PC-9 (cell line): ENCODE measurements around the gene CCDC154. TPM values are rescaled to one million over a fixed set of nuclear protein-coding genes. Genes with fewer than 3 reads are reported as not detected.

Source experiments
- BruUV-seq: library from RNA; stranded (reverse); fragments of 400-500 nt; replicated peaks from 2 replicates; lab custom pipeline; 2021; lab: Mats Ljungman, UMichigan
- CTCF ChIA-PET: fragments of 300-600 bp; sonication (Branson Sonifier 250); formaldehyde crosslinking; loops from one replicate; lab custom pipeline; 2022; ENCODE audit warnings: antibody characterized with exemption; lab: Charles Lee
- POLR2A ChIA-PET: fragments of 300-600 bp; sonication (Branson Sonifier 250); formaldehyde crosslinking; loops from one replicate; lab custom pipeline; 2022; ENCODE audit warnings: antibody characterized with exemption; ENCODE audit not compliant: unreplicated experiment; lab: Charles Lee
- DNase-seq, 2 experiments: peaks; one replicate each; pipeline versions ENCODE4 v3.0.0 to v3.0.0-alpha.2; 2015 to 2022; ENCODE audit warnings: mixed read lengths in 1 of 2
- H2AFZ ChIP-seq: fragments of 200-600 bp; sonication (generic); 2 replicates; pipeline ENCODE4 v1.8.1; 2017; ENCODE audit warnings: antibody characterized with exemption
- H3F3A ChIP-seq: fragments of 200-600 bp; sonication (generic); 2 replicates; pipeline ENCODE4 v1.8.1; 2017; ENCODE audit warnings: antibody characterized with exemption, mild to moderate bottlenecking, low read depth; ENCODE audit not compliant: insufficient read depth
- H3K27ac ChIP-seq: fragments of 200-600 bp; sonication (generic); 2 replicates; pipeline ENCODE4 v1.6.1; 2016; ENCODE audit warnings: mixed run types
- H3K27me3 ChIP-seq: fragments of 200-600 bp; sonication (generic); 2 replicates; pipeline ENCODE4 v1.6.1; 2016; ENCODE audit warnings: low read depth, mixed run types; ENCODE audit not compliant: insufficient read depth
- H3K36me3 ChIP-seq: fragments of 200-600 bp; sonication (generic); 2 replicates; pipeline ENCODE4 v1.6.1; 2016; ENCODE audit warnings: low read depth, mixed run types
- H3K4me1 ChIP-seq: fragments of 200-600 bp; sonication (generic); replicated peaks from 2 replicates; pipeline ENCODE4 v1.6.1; 2016; ENCODE audit warnings: mixed run types; ENCODE audit not compliant: insufficient read depth
- H3K4me2 ChIP-seq: fragments of 200-600 bp; sonication (generic); 2 replicates; pipeline ENCODE4 v1.6.1; 2017; ENCODE audit warnings: mixed run types
- H3K4me3 ChIP-seq: fragments of 200-600 bp; sonication (generic); 2 replicates; pipeline ENCODE4 v1.6.1; 2016; ENCODE audit warnings: mixed run types
- H3K79me2 ChIP-seq: fragments of 200-600 bp; sonication (generic); 2 replicates; pipeline ENCODE4 v1.6.1; 2017; ENCODE audit warnings: low read depth, mixed run types
- H3K9me2 ChIP-seq: fragments of 200-600 bp; sonication (generic); 2 replicates; pipeline ENCODE4 v1.8.1; 2017; ENCODE audit warnings: mild to moderate bottlenecking; ENCODE audit not compliant: insufficient read depth
- H3K9me3 ChIP-seq: fragments of 200-600 bp; sonication (generic); 2 replicates; pipeline ENCODE4 v1.8.1; 2016; ENCODE audit warnings: low read depth; ENCODE audit not compliant: insufficient read depth
- H4K20me1 ChIP-seq: fragments of 200-600 bp; sonication (generic); 2 replicates; pipeline ENCODE4 v1.8.1; 2017; ENCODE audit not compliant: insufficient read depth
- CTCF ChIP-seq: fragments of 200-600 bp; sonication (generic); conservative IDR thresholded peaks from 2 replicates; pipeline ENCODE4 v1.6.1; 2017; ENCODE audit warnings: mixed run types, antibody characterized with exemption, mild to moderate bottlenecking, moderate library complexity
- EZH2 ChIP-seq: fragments of 200-600 bp; sonication (generic); IDR thresholded peaks from 2 replicates; pipeline ENCODE4 v1.8.0; 2017; ENCODE audit warnings: antibody characterized with exemption, low read depth
- intact Hi-C: fragments of 100-400 bp; cut with micrococcal nuclease; formaldehyde crosslinking; loops from one replicate; pipeline ENCODE4 v1.10.0; 2022; ENCODE audit not compliant: unreplicated experiment
- total RNA-seq: library from RNA; stranded (reverse); gene quantifications from 2 replicates; pipeline ENCODE4 v1.2.3, GENCODE V29; 2021

Gene CCDC154
- total RNA-seq, 1 experiment from 2014 or later = 2.4 TPM

GRCh38 chr16:1430759-1431496 is 13.4 kb downstream of the CCDC154 start, which contains the start of gene PERCC1:
TSS of gene PERCC1 (plus strand) at chr16:1431078. CDS start at chr16:1432594, 1,516 bp downstream.
- intact Hi-C loops = no loop called here
- Histone ChIP-seq H3K4me1 (no peaks in the 10 kb centered on the region), H3K4me3 (no peak within 1 kb of the TSS), H4K20me1 (no peaks in the 10 kb centered on the region), H3K27ac (no peak within 1 kb of the TSS), H3K9me2 (no peaks in the 10 kb centered on the region), H2AFZ (no peak within 1 kb of the TSS), H3K79me2 (no peaks in the 10 kb centered on the region), H3K36me3 (no peaks in the 10 kb centered on the region), H3K27me3 (0 out of 2 replicates have a peak, but pooled peaks cover 5% of the 10 kb centered on the region), H3K4me2 (no peak within 1 kb of the TSS), H3K9me3 (no peaks in the 10 kb centered on the region), H3F3A (no peaks in the 10 kb centered on the region)
- POLR2A ChIA-PET = no interaction called here
- BruUV-seq = no TSS peak
- no peak for TF ChIP-seq CTCF
- no peak for TF ChIP-seq EZH2
- no peak for DNase-seq
- CTCF ChIA-PET = no interaction called here

GRCh38 chr16:1430214-1430758 is 14.1 kb downstream of the CCDC154 start:
- Histone ChIP-seq H3K27ac (no peak overlapping the region), H3F3A (no peaks in the 10 kb centered on the region), H2AFZ (no peak overlapping the region), H3K4me1 (no peaks in the 10 kb centered on the region), H3K4me3 (no peak overlapping the region), H3K9me3 (no peaks in the 10 kb centered on the region), H3K9me2 (no peaks in the 10 kb centered on the region), H3K4me2 (no peak overlapping the region), H3K36me3 (no peaks in the 10 kb centered on the region), H3K27me3 (0 out of 2 replicates have a peak, but pooled peaks cover 5% of the 10 kb centered on the region), H4K20me1 (no peaks in the 10 kb centered on the region), H3K79me2 (no peaks in the 10 kb centered on the region)
- TF ChIP-seq CTCF (no peak), EZH2 (no peak)
- DNase-seq = no peak
- intact Hi-C loops = no loop called here
- no TSS peak for BruUV-seq
- POLR2A ChIA-PET = no interaction called here
- CTCF ChIA-PET = no interaction called here

GRCh38 chr16:1429631-1430030 is 14.7 kb downstream of the CCDC154 start:
- CTCF ChIA-PET = interaction anchor here (0.6 kb wide), 1 partner anchor 57 kb away, joined by 3 read pairs; no protein-coding TSS in a partner anchor

More at GRCh38 chr16:1429631-1430030, 14.7 kb downstream of the CCDC154 start:
- Histone ChIP-seq H3K79me2 (no peaks in the 10 kb centered on the region), H3K4me3 (no peak overlapping the region), H3K27me3 (0 out of 2 replicates have a peak, but pooled peaks cover 5% of the 10 kb centered on the region), H3F3A (no peaks in the 10 kb centered on the region), H3K9me2 (no peaks in the 10 kb centered on the region), H3K9me3 (no peaks in the 10 kb centered on the region), H4K20me1 (no peaks in the 10 kb centered on the region), H3K4me2 (no peak overlapping the region), H3K4me1 (no peaks in the 10 kb centered on the region), H2AFZ (no peak overlapping the region), H3K27ac (no peak overlapping the region), H3K36me3 (no peaks in the 10 kb centered on the region)
- POLR2A ChIA-PET = no interaction called here
- no TSS peak for BruUV-seq
- intact Hi-C loops = no loop called here
- DNase-seq = no peak
- TF ChIP-seq CTCF (no peak), EZH2 (no peak)
